K562 (cell line): Measurements from ENCODE around the gene GALNT7. TPM values are rescaled to one million over a fixed set of nuclear protein-coding genes. Genes with fewer than 3 reads are reported as not detected.

Experiments
- ETS2 ChIP-seq: IDR thresholded peaks from 2 replicates; pipeline ENCODE4 v1.6.1; 2016; ENCODE audit warnings: borderline replicate concordance, missing genetic modification characterization, mild to moderate bottlenecking, moderate library complexity, missing compliant biosample characterization; ENCODE audit not compliant: poor library complexity, severe bottlenecking
- FOXJ2 ChIP-seq: fragments of 200-800 bp; sonication (Bioruptor generic); IDR thresholded peaks from 2 replicates; pipeline ENCODE4 v1.6.1; 2016; ENCODE audit warnings: missing genetic modification characterization, missing compliant biosample characterization
- GABPB2 ChIP-seq: fragments of 250-450 bp; sonication (Bioruptor Pico); conservative IDR thresholded peaks from 2 replicates; pipeline ENCODE4 v1.5.1; 2021; ENCODE audit warnings: mild to moderate bottlenecking
- LEF1 ChIP-seq: fragments of 450-650 bp; IDR thresholded peaks from 2 replicates; pipeline ENCODE4 v1.6.1; 2016; ENCODE audit warnings: mild to moderate bottlenecking
- MTA1 ChIP-seq: fragments of 450-650 bp; IDR thresholded peaks from 2 replicates; pipeline ENCODE4 v1.6.1; 2017; ENCODE audit warnings: borderline replicate concordance
- NFYB ChIP-seq: IDR thresholded peaks from 2 replicates; pipeline ENCODE4 v1.6.1; 2011; ENCODE audit warnings: mild to moderate bottlenecking, moderate library complexity; ENCODE audit not compliant: insufficient read length; ENCODE audit errors: extremely low read depth
- NR2C2 ChIP-seq, 2 experiments: fragments of 200-800 bp in 1 of 2; sonication (Bioruptor generic) in 1 of 2; sonication (generic) in 1 of 2; formaldehyde crosslinking in 1 of 2; IDR thresholded peaks; 2 replicates each; pipeline versions ENCODE4 v1.6.1 to v1.8.0; 2016 to 2022; ENCODE audit warnings: mild to moderate bottlenecking in 1 of 2, missing compliant biosample characterization in 1 of 2, missing genetic modification characterization in 1 of 2, missing genetic modification reagents in 1 of 2
- RAD51 ChIP-seq: fragments of 450-650 bp; IDR thresholded peaks from 2 replicates; pipeline ENCODE4 v1.7.1; 2016; ENCODE audit warnings: low read depth, mild to moderate bottlenecking, borderline replicate concordance
- SRSF1 ChIP-seq: fragments of 200-400 bp; formaldehyde crosslinking; IDR thresholded peaks from 2 replicates; pipeline ENCODE4 v1.6.1; 2017; ENCODE audit warnings: mild to moderate bottlenecking, low read depth, low read length, moderate library complexity
- TAF7 ChIP-seq: fragments of 450-650 bp; IDR thresholded peaks from 2 replicates; pipeline ENCODE4 v1.6.1; 2016; ENCODE audit warnings: missing genetic modification characterization, missing compliant biosample characterization
- TBP ChIP-seq: optimal IDR thresholded peaks from 2 replicates; pipeline ENCODE3; 2011; ENCODE audit warnings: low read depth, low read length, improper control_type of control experiment
- TCF7L2 ChIP-seq: fragments of 150-350 bp; IDR thresholded peaks from 2 replicates; pipeline ENCODE4 v1.6.1; 2016; ENCODE audit warnings: low read depth, mild to moderate bottlenecking, low read length, moderate library complexity
- TEAD2 ChIP-seq: fragments of 450-650 bp; IDR thresholded peaks from 2 replicates; pipeline ENCODE4 v1.6.1; 2016; ENCODE audit warnings: missing genetic modification characterization, control low read depth, missing compliant biosample characterization
- ZFP1 ChIP-seq: fragments of 450-650 bp; formaldehyde crosslinking; IDR thresholded peaks from 2 replicates; pipeline ENCODE4 v1.4.0; 2020; ENCODE audit warnings: mild to moderate bottlenecking, mixed read lengths
- ZNF212 ChIP-seq: fragments of 450-650 bp; formaldehyde crosslinking; IDR thresholded peaks from 2 replicates; pipeline ENCODE4 v1.4.0; 2020; ENCODE audit warnings: mild to moderate bottlenecking
- ZNF224 ChIP-seq: sonication (generic); formaldehyde crosslinking; IDR thresholded peaks from 2 replicates; pipeline ENCODE4 v1.8.0; 2022; ENCODE audit warnings: mild to moderate bottlenecking, missing genetic modification reagents
- ZNF431 ChIP-seq: sonication (generic); formaldehyde crosslinking; IDR thresholded peaks from 2 replicates; pipeline ENCODE4 v1.8.0; 2022; ENCODE audit warnings: mild to moderate bottlenecking, missing genetic modification reagents
- polyA plus RNA-seq, 8 experiments: library from polyadenylated mRNA; depleted of rRNA in 4 of 8; stranded (reverse) in 5 of 8; unstranded in 3 of 8; fragments of >200 nt; fragmentation: Nextera tagmentation in 2 of 8; fragmentation: Illumina TruSeq in 1 of 8; extraction: Ambion mirVana in 2 of 8; extraction: Trizol in 1 of 8; gene quantifications; 2 replicates each; pipeline versions ENCODE4 v1.2.1 to v1.2.3, GENCODE V29; 2011 to 2014; ENCODE audit warnings: inconsistent platforms in 1 of 8, missing spikeins in 1 of 8
- total RNA-seq, 7 experiments: library from RNA; depleted of rRNA in 6 of 7; stranded (reverse); fragments of >200 nt in 6 of 7; fragmentation: Illumina TruSeq in 2 of 7; extraction: Trizol in 2 of 7; gene quantifications; 2 replicates each; pipeline versions ENCODE4 v1.2.1 to v1.2.3, GENCODE V29; 2011 to 2021; ENCODE audit warnings: low replicate concordance in 1 of 7
- TF ChIP-seq, protein P1 (sequence below): fragments of 450-650 bp; IDR thresholded peaks from 2 replicates; pipeline ENCODE4 v1.6.1; 2016; ENCODE audit warnings: antibody characterized with exemption
- TF ChIP-seq, protein P2 (sequence below): sonication (generic); formaldehyde crosslinking; IDR thresholded peaks from 2 replicates; pipeline ENCODE4 v1.8.0; 2022; ENCODE audit warnings: missing genetic modification reagents, mild to moderate bottlenecking, moderate library complexity, borderline replicate concordance
- TF ChIP-seq, protein P3 (sequence below): fragments of 250-450 bp; sonication (Bioruptor Pico); IDR thresholded peaks from 2 replicates; pipeline ENCODE4 v1.8.0; 2021; ENCODE audit warnings: borderline replicate concordance, mild to moderate bottlenecking, moderate library complexity; ENCODE audit not compliant: poor library complexity, severe bottlenecking
- TF ChIP-seq, protein P4 (sequence below): fragments of 450-650 bp; conservative IDR thresholded peaks from 2 replicates; pipeline ENCODE4 v1.6.1; 2016; ENCODE audit warnings: missing genetic modification characterization, low read depth, mild to moderate bottlenecking, control low read depth, missing compliant biosample characterization
- TF ChIP-seq, protein P5 (sequence below): fragments of 450-650 bp; IDR thresholded peaks from 2 replicates; pipeline ENCODE4 v1.6.1; 2016; ENCODE audit warnings: missing biosample characterization, missing genetic modification characterization

Gene GALNT7
- total and polyA plus RNA-seq, 9 of the 15 experiments (the other 6 are each of a cell fraction or from before 2014, with no cell fraction given): 16.7 to 38.7 (median 31.1) TPM

DNA sequence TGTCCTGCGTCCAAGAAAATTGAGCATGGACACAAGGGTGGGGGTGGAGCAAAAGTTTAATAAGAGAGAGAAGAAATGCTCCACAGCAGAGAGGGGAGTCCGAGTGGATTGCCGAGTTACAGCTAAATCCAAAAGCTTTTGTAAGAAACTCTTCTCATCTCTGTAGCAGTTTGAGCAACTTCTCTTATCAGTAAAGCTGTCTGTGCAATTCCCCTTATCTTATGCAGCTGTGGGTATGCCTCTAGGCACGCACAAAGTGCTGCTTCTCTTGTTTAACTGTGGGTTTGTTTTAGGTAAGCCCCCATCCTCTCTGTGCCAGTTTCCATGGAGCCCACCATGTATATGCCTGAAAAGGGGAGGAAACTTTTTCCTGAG lies 120.7 kb downstream of the GALNT7 start (continued):
- TF ChIP-seq, protein P1, sequence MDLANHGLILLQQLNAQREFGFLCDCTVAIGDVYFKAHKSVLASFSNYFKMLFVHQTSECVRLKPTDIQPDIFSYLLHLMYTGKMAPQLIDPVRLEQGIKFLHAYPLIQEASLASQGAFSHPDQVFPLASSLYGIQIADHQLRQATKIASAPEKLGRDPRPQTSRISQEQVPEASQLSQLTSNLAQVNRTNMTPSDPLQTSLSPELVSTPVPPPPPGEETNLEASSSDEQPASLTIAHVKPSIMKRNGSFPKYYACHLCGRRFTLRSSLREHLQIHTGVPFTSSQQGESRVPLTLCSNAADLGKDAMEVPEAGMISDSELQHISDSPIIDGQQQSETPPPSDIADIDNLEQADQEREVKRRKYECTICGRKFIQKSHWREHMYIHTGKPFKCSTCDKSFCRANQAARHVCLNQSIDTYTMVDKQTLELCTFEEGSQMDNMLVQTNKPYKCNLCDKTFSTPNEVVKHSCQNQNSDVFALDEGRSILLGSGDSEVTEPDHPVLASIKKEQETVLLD: peak; percentile 64; the same call in 1 of the 2 replicates
- no peak for TF ChIP-seq NFYB
- TF ChIP-seq NR2C2 (CRISPR knock-in tag; IDR thresholded peaks at IDR 0.05): no peak
- no peak for TF ChIP-seq NR2C2 (tag; IDR thresholded peaks at IDR 0.05)
- no peak for TF ChIP-seq ZNF224 (CRISPR knock-in tag)
- TF ChIP-seq, protein P2, sequence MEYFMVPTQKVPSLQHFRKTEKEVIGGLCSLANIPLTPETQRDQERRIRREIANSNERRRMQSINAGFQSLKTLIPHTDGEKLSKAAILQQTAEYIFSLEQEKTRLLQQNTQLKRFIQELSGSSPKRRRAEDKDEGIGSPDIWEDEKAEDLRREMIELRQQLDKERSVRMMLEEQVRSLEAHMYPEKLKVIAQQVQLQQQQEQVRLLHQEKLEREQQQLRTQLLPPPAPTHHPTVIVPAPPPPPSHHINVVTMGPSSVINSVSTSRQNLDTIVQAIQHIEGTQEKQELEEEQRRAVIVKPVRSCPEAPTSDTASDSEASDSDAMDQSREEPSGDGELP (CRISPR knock-in tag): no peak
- no peak for TF ChIP-seq FOXJ2 (tag)
- TF ChIP-seq ETS2: no peak
- no peak for TF ChIP-seq TBP
- no peak for TF ChIP-seq TCF7L2
- TF ChIP-seq ZNF431 (CRISPR knock-in tag): no peak
- no peak for TF ChIP-seq TEAD2
- no peak for TF ChIP-seq ZFP1 (CRISPR knock-in tag)
- TF ChIP-seq, protein P3, sequence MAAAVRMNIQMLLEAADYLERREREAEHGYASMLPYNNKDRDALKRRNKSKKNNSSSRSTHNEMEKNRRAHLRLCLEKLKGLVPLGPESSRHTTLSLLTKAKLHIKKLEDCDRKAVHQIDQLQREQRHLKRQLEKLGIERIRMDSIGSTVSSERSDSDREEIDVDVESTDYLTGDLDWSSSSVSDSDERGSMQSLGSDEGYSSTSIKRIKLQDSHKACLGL (CRISPR knock-in tag): no peak
- no peak for TF ChIP-seq SRSF1
- TF ChIP-seq ZNF212 (CRISPR knock-in tag): no peak
- TF ChIP-seq, protein P4, sequence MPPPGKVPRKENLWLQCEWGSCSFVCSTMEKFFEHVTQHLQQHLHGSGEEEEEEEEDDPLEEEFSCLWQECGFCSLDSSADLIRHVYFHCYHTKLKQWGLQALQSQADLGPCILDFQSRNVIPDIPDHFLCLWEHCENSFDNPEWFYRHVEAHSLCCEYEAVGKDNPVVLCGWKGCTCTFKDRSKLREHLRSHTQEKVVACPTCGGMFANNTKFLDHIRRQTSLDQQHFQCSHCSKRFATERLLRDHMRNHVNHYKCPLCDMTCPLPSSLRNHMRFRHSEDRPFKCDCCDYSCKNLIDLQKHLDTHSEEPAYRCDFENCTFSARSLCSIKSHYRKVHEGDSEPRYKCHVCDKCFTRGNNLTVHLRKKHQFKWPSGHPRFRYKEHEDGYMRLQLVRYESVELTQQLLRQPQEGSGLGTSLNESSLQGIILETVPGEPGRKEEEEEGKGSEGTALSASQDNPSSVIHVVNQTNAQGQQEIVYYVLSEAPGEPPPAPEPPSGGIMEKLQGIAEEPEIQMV: no peak
- TF ChIP-seq TAF7: no peak
- TF ChIP-seq, protein P5, sequence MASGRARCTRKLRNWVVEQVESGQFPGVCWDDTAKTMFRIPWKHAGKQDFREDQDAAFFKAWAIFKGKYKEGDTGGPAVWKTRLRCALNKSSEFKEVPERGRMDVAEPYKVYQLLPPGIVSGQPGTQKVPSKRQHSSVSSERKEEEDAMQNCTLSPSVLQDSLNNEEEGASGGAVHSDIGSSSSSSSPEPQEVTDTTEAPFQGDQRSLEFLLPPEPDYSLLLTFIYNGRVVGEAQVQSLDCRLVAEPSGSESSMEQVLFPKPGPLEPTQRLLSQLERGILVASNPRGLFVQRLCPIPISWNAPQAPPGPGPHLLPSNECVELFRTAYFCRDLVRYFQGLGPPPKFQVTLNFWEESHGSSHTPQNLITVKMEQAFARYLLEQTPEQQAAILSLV (tag): no peak
- TF ChIP-seq LEF1: peak; percentile 41; the same call in 1 of the 2 replicates
- TF ChIP-seq RAD51: no peak
- no peak for TF ChIP-seq GABPB2 (CRISPR knock-in tag)
- TF ChIP-seq MTA1: no peak
